Keratinocyte (primary cell): Measurements from ENCODE around the gene ZBTB38.

Experiments
- CTCF ChIP-seq, 3 experiments: IDR thresholded peaks in 1 of 3; conservative IDR thresholded peaks in 1 of 3; optimal IDR thresholded peaks in 1 of 3; 2 replicates in 2 of 3; 3 replicates in 1 of 3; pipeline versions ENCODE3 to v1.5.1; 2011; ENCODE audit warnings: low read length in 3 of 3, mild to moderate bottlenecking in 3 of 3, moderate library complexity in 2 of 3, control low read depth in 1 of 3, inconsistent platforms in 1 of 3; ENCODE audit not compliant: insufficient read depth in 2 of 3; ENCODE audit errors: extremely low read depth in 1 of 3
- EZH2 ChIP-seq: IDR thresholded peaks from one replicate; pipeline ENCODE4 v1.6.1; 2012; ENCODE audit warnings: inconsistent platforms, mild to moderate bottlenecking, low read length, moderate library complexity

- TF ChIP-seq CTCF (optimal IDR thresholded peaks at IDR 0.05 in 1 of 3, IDR thresholded peaks at IDR 0.05 in 1 of 3, conservative IDR thresholded peaks at IDR 0.05 in 1 of 3; ENCODE audit: extremely low read depth in 1 of 3, insufficient read depth in 2 of 3, low read length in 3 of 3) (no peak), EZH2 (no peak)
These were observed 33.5 kb downstream of the ZBTB38 start for GRCh38 chr3:141401573-141402475.
